T-cell (primary cell): ENCODE measurements around the gene RPTOR. TPM values are rescaled to one million over a fixed set of nuclear protein-coding genes. Genes with fewer than 3 reads are reported as not detected.
A peak's percentile ranks its signal among the peaks of the same experiment; 100 is the strongest.
"Not testable (repeated sequence)": the region's sequence is repeated elsewhere in the genome, so short reads cannot be mapped to it uniquely, and the experiment has no call there.

Experiments used
- ATAC-seq, 4 experiments: fragments of 200-7000 bp in 3 of 4; fragments of 150-1000 bp in 1 of 4; cut with Tn5 transposase; replicated peaks in 1 of 4; 1 replicate in 3 of 4; 2 replicates in 1 of 4; pipeline ENCODE4 v1.10.0; 2021; ENCODE audit warnings: moderate library complexity in 3 of 4, mild to moderate bottlenecking in 2 of 4, moderate number of reproducible peaks in 1 of 4
- CTCF ChIA-PET, 2 donors: fragments of 300-600 bp; sonication (Branson Sonifier 250); formaldehyde crosslinking; loops; one replicate each; lab custom pipeline; 2022; ENCODE audit warnings: antibody characterized with exemption in 2 of 2; lab: Charles Lee
- POLR2A ChIA-PET, 2 donors: fragments of 300-600 bp; sonication (Branson Sonifier 250); formaldehyde crosslinking; loops; one replicate each; lab custom pipeline; 2022; ENCODE audit warnings: antibody characterized with exemption in 2 of 2; lab: Charles Lee
- DNase-seq, 35 experiments: peaks; one replicate each; pipeline versions ENCODE4 v3.0.0 to v3.0.0-alpha.2; 2013 to 2023
- H3K27ac ChIP-seq: one replicate; pipeline ENCODE4 v1.5.1; 2013; ENCODE audit warnings: low read length
- H3K27me3 ChIP-seq, 2 experiments: replicated peaks in 1 of 2; 1 replicate in 1 of 2; 2 replicates in 1 of 2; pipeline versions ENCODE4 v1.6.1 to v1.7.0; 2013; ENCODE audit warnings: low read length in 1 of 2, mixed read lengths in 1 of 2; ENCODE audit not compliant: control insufficient read depth in 2 of 2, insufficient read depth in 2 of 2; ENCODE audit errors: extremely low read depth in 1 of 2
- H3K36me3 ChIP-seq, 2 donors: 1 replicate in 1 of 2; 2 replicates in 1 of 2; pipeline versions ENCODE4 v1.6.1 to v1.7.0; 2013; ENCODE audit warnings: low read length in 1 of 2; ENCODE audit not compliant: control insufficient read depth in 2 of 2, insufficient read depth in 1 of 2; ENCODE audit errors: extremely low read depth in 1 of 2
- H3K4me1 ChIP-seq, 2 experiments: 1 replicate in 1 of 2; 2 replicates in 1 of 2; pipeline versions ENCODE4 v1.6.1 to v1.7.0; 2013; ENCODE audit warnings: low read length in 2 of 2, mixed read lengths in 1 of 2; ENCODE audit not compliant: insufficient read depth in 2 of 2, control insufficient read depth in 1 of 2; ENCODE audit errors: extremely low read depth in 1 of 2
- H3K4me3 ChIP-seq, 2 donors: 1 replicate in 1 of 2; 2 replicates in 1 of 2; pipeline versions ENCODE4 v1.5.1 to v1.7.0; 2013; ENCODE audit warnings: mild to moderate bottlenecking in 2 of 2, low read length in 1 of 2, moderate library complexity in 1 of 2; ENCODE audit not compliant: control insufficient read depth in 1 of 2; ENCODE audit errors: extremely low read depth in 1 of 2
- H3K9me3 ChIP-seq: 2 replicates; pipeline ENCODE4 v1.7.0; 2013
- H3K27ac Mint-ChIP-seq, 2 donors: one replicate each; pipeline ENCODE4 v1.8.0; 2020 to 2021; ENCODE audit warnings: mild to moderate bottlenecking in 2 of 2, mixed read lengths in 2 of 2
- H3K27me3 Mint-ChIP-seq, 2 donors: one replicate each; pipeline ENCODE4 v1.8.0; 2021 to 2022; ENCODE audit warnings: mixed read lengths in 2 of 2
- H3K36me3 Mint-ChIP-seq: one replicate; pipeline ENCODE4 v1.8.0; 2021; ENCODE audit warnings: mixed read lengths
- H3K4me1 Mint-ChIP-seq, 3 donors: one replicate each; pipeline ENCODE4 v1.8.0; 2020 to 2022; ENCODE audit warnings: mixed read lengths in 3 of 3, mild to moderate bottlenecking in 1 of 3
- H3K4me3 Mint-ChIP-seq, 3 donors: one replicate each; pipeline ENCODE4 v1.8.0; 2020 to 2022; ENCODE audit warnings: mild to moderate bottlenecking in 3 of 3, mixed read lengths in 3 of 3, moderate library complexity in 3 of 3
- H3K9me3 Mint-ChIP-seq, 3 donors: one replicate each; pipeline ENCODE4 v1.8.0; 2020 to 2022; ENCODE audit warnings: mixed read lengths in 3 of 3
- WGBS: methylation state at CpG from one replicate; pipeline ENCODE4 v1.1.5; 2013; ENCODE audit warnings: missing lambda C conversion rate; ENCODE audit not compliant: insufficient coverage; 5-methylcytosine and 5-hydroxymethylcytosine counted together
- total RNA-seq, 35 experiments: library from RNA in 6 of 35; stranded (reverse) in 6 of 35; fragments of 120-200 nt in 1 of 35; gene quantifications; one replicate each; pipeline versions ENCODE4 v1.2.1 to v1.2.4 and lab custom pipeline; 2013 to 2026

Gene RPTOR
- total RNA-seq, 5 donors from 2014 or later (not counting 1 experiment from before 2014, with no cell fraction given), result 59.4 to 76.8 (median 71.4) TPM

DNA sequence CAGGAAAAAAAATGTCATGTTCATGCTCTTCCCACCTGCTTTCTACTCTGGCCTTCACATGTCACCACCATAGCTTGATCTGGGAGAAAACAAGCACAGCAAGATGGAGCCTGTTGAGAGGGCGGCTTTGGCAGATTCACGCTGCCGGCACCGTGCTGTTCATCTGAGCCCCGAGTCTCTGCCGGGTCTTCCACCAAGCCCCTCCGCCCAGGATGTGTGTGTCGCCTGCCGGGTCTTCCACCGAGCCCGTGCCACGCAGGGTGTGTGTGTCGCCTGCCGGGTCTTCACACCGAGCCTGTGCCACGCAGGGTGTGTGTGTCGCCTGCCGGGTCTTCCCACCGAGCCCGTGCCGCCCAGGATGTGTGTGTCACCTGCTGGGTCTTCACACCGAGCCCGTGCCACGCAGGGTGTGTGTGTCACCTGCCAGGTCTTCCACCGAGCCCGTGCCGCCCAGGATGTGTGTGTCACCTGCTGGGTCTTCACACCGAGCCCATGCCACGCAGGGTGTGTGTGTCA lies 330.9 kb downstream of the RPTOR start:
- H3K4me1 Mint-ChIP-seq, result peaks cover 51 to 70% (median 56%) of the 10 kb centered on the region in 3 donors
- POLR2A ChIA-PET, H3K27me3 ChIP-seq, ATAC-seq, CTCF ChIA-PET, H3K4me3 ChIP-seq, H3K9me3 Mint-ChIP-seq, H3K9me3 ChIP-seq, DNase-seq, H3K27me3 Mint-ChIP-seq, H3K27ac ChIP-seq: not testable (repeated sequence)
- H3K36me3 Mint-ChIP-seq, result peaks cover 21% of the 10 kb centered on the region
- H3K4me3 Mint-ChIP-seq, result peak overlapping the region in 1 of 3 donors; percentile 8
- Histone ChIP-seq H3K4me1 (peaks cover 26 to 70% of the 10 kb centered on the region in 2 experiments), H3K36me3 (peaks cover 5 to 14% of the 10 kb centered on the region in 2 donors)
- WGBS, result 98% methylated on average over 20 of the region's 29 CpGs
- peak overlapping the region; percentile 6 to 46 for H3K27ac Mint-ChIP-seq

DNA sequence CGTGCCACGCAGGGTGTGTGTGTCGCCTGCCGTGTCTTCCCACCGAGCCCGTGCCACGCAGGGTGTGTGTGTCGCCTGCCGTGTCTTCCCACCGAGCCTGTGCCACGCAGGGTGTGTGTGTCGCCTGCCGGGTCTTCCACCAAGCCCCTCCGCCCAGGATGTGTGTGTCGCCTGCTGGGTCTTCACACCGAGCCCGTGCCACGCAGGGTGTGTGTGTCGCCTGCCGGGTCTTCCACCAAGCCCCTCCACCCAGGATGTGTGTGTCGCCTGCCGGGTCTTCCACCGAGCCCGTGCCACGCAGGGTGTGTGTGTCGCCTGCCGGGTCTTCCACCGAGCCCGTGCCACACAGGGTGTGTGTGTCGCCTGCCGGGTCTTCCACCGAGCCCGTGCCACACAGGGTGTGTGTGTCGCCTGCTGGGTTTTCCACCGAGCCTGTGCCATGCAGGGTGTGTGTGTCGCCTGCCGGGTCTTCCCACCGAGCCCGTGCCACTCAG lies 331.9 kb downstream of the RPTOR start:
- POLR2A ChIA-PET, H3K27me3 Mint-ChIP-seq, DNase-seq, H3K9me3 Mint-ChIP-seq, H3K9me3 ChIP-seq, H3K27me3 ChIP-seq, ATAC-seq, CTCF ChIA-PET: not testable (repeated sequence)
- peak overlapping the region in 1 of 2 donors; percentile 8 for H3K4me3 ChIP-seq
- peak overlapping the region; percentile 14 for H3K27ac ChIP-seq
- H3K4me1 ChIP-seq, result peaks cover 19 to 61% of the 10 kb centered on the region in 2 experiments
- peaks cover 8 to 21% of the 10 kb centered on the region in 2 donors for H3K36me3 ChIP-seq
- Mint-ChIP-seq H3K36me3 (peaks cover 29% of the 10 kb centered on the region), H3K4me1 (peaks cover 41 to 60% (median 46%) of the 10 kb centered on the region in 3 donors), H3K4me3 (peak overlapping the region in 1 of 3 donors; percentile 77), H3K27ac (peak overlapping the region; percentile 84 to 91)
- 84% methylated on average over 29 of the region's 39 CpGs for WGBS

DNA sequence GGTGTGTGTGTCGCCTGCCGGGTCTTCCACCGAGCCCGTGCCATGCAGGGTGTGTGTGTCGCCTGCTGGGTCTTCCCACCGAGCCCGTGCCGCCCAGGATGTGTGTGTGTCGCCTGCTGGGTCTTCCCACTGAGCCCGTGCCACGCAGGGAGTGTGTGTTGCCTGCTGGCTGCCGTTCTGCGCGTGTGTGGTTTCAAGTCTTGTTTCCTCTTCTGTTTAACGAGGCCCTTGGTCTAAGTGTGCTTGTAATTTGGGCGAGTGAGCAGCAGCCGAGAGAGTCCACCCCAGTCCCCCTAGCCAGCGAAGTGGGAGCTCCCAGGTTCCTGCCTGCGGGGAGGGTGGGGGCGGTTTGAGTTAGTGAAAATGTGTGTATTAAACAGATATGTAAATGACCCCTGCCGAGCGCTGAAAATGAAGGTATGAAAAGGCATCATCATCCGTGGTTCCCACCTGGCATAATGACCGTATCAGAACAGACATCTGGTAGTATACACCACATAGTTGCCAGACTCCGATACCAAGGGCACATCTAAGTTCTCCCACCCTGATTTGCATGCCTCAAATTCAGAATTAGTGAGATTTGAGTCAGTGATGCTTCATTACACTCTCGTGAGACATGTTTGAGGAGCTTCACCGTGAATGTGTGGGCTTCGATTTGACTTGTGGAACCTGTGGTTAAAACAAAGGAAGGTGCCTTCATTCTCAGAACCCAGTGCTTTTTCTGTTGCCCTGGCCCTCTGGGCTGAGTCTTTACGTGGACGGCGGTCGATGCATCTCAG lies 332.5 kb downstream of the RPTOR start:
- POLR2A ChIA-PET, result no interaction called here
- DNase-seq, result peak in 14 of 35 experiments; percentile 16 to 57 (median 25)
- Mint-ChIP-seq H3K4me3 (peak overlapping the region; percentile 68 to 77 (median 73)), H3K36me3 (peaks cover 34% of the 10 kb centered on the region), H3K27me3 (no peaks in the 10 kb centered on the region), H3K4me1 (peaks cover 39 to 54% (median 40%) of the 10 kb centered on the region in 3 donors), H3K27ac (peak overlapping the region; percentile 84 to 91), H3K9me3 (no peaks in the 10 kb centered on the region)
- H3K36me3 ChIP-seq, result peaks cover 11 to 27% of the 10 kb centered on the region in 2 donors
- no peaks in the 10 kb centered on the region for H3K27me3 ChIP-seq
- ATAC-seq, result peak; percentile 58 to 81 (median 74)
- no peaks in the 10 kb centered on the region for H3K9me3 ChIP-seq
- peak overlapping the region; percentile 39 for H3K27ac ChIP-seq
- peak overlapping the region in 1 of 2 donors; percentile 8 for H3K4me3 ChIP-seq
- 11% methylated on average over 23 of the region's 32 CpGs for WGBS
- H3K4me1 ChIP-seq, result peaks cover 13 to 55% of the 10 kb centered on the region in 2 experiments
- CTCF ChIA-PET, result interaction anchor here in 1 of 2 donors (1.3 kb wide), 1 partner anchor 21 kb away, joined by 4 read pairs; no protein-coding TSS in a partner anchor

DNA sequence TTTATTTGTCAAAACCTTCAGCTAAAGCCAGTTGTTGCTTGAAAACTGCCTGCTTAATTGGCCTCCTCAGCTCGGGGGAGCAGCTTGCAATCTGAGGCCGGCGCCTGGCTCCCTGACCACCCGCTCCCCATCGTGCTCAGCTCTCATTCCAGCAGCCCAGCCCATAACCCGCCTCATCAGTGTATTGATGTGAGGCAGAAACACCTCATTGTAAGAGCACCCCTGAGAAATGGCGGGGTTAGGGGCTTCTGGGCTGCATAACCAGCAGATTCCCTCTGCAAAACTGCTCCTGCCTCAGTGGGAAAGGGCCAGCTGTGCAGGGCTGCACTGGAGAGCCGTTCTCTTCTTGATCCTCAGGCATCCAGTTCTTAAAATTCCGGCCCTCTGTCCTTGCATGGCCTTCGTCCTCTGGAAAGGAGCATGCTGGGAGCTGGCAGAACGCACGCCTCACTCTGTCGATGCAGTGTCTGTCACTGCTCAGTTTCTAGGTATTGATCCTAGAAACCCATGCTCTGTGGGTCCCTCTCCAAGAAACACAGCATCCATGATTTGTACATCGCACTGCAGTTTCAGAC lies 333.2 kb downstream of the RPTOR start:
- peaks cover 18 to 34% of the 10 kb centered on the region in 2 donors for H3K36me3 ChIP-seq
- peak in 1 of 4 experiments; percentile 11 for ATAC-seq
- DNase-seq, result no peak
- CTCF ChIA-PET, result interaction anchor here in 1 of 2 donors (1.3 kb wide), 1 partner anchor 20 kb away, joined by 4 read pairs; no protein-coding TSS in a partner anchor
- H3K9me3 ChIP-seq, result no peaks in the 10 kb centered on the region
- Mint-ChIP-seq H3K27me3 (no peaks in the 10 kb centered on the region), H3K27ac (peak overlapping the region; percentile 84 to 91), H3K36me3 (peaks cover 41% of the 10 kb centered on the region), H3K4me1 (peaks cover 33 to 47% (median 35%) of the 10 kb centered on the region in 3 donors), H3K9me3 (no peaks in the 10 kb centered on the region), H3K4me3 (peak overlapping the region in 1 of 3 donors; percentile 77)
- POLR2A ChIA-PET, result no interaction called here
- H3K4me3 ChIP-seq, result no peak overlapping the region
- peak overlapping the region; percentile 39 for H3K27ac ChIP-seq
- 79% methylated on average over 13 of the region's 14 CpGs for WGBS
- H3K4me1 ChIP-seq, result peaks cover 10 to 49% of the 10 kb centered on the region in 2 experiments
- H3K27me3 ChIP-seq, result no peaks in the 10 kb centered on the region

DNA sequence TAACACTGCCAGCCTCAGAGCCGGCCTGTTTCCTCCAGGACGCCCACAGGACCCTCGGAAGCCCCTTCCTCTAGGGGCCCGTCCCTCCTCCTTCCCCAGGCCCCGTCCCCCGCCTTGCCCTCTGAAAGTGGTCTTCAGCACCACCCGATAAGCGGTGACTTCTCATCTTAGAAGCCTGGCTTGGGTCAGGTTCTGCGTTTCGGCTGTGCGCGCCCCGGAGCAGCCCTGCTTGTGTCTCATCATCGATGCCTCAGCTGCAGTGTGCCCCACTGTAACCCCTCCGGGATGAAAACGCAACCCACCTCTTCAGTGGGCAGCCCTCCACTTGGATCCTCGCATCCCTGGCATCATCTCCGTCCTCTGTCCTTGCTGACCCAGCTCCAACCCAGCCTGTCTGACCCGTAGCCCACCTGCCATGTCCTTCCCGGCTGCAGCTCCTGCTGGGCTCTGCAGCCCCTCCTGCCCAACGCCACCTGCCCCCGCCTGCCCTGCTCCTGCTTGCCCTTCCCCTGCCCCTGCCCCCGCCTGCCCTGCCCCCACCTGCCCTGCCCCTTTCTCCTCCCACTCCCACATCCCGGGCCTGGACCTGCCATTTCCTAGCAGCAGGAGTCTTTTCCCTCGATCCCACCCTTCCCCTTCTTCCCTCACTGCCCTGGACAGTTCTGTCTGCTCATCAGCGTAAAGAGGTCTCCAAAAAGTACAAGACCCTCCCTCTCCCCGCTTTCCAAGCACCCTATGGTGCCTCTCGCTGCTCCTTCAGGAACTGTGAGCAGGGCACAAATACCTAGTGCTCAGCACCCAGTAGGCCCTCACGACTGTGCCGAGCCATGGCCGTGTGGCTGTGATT lies 334.5 kb downstream of the RPTOR start:
- DNase-seq, result no peak
- no peak overlapping the region for H3K27ac Mint-ChIP-seq
- 95% methylated on average over 27 of the region's 31 CpGs for WGBS
- Histone ChIP-seq H3K4me3 (no peak overlapping the region), H3K27me3 (no peaks in the 10 kb centered on the region), H3K4me1 (peaks cover 5 to 36% of the 10 kb centered on the region in 2 experiments), H3K27ac (no peak overlapping the region), H3K36me3 (peaks cover 30 to 44% of the 10 kb centered on the region in 2 donors), H3K9me3 (no peaks in the 10 kb centered on the region)
- H3K4me1 Mint-ChIP-seq, result peaks cover 22 to 35% (median 24%) of the 10 kb centered on the region in 3 donors
- ChIA-PET CTCF (no interaction called here), POLR2A (no interaction called here)
- H3K36me3 Mint-ChIP-seq, result peaks cover 42% of the 10 kb centered on the region
- no peak overlapping the region for H3K4me3 Mint-ChIP-seq
- ATAC-seq, result no peak
- no peaks in the 10 kb centered on the region for H3K9me3 Mint-ChIP-seq
- no peaks in the 10 kb centered on the region for H3K27me3 Mint-ChIP-seq
